Stomach (tissue), 9 donors: Measurements from ENCODE around the gene TPO. TPM values are rescaled to one million over a fixed set of nuclear protein-coding genes. Genes with fewer than 3 reads are reported as not detected.

ENCODE experiments used
- DNase-seq, 2 donors: peaks; one replicate each; pipeline versions ENCODE4 v3.0.0 to v3.0.0-alpha.2; 2013 to 2019
- H3K27ac ChIP-seq, 5 donors: fragments of 200-600 bp in 4 of 5; sonication (generic) in 4 of 5; one replicate each; pipeline ENCODE4 v1.5.1; 2013 to 2019; ENCODE audit warnings: mild to moderate bottlenecking in 1 of 5, moderate library complexity in 1 of 5
- H3K27me3 ChIP-seq, 3 donors: fragments of 200-600 bp; sonication (generic); one replicate each; pipeline ENCODE4 v1.5.1; 2017 to 2019; ENCODE audit warnings: mixed run types in 1 of 3
- H3K36me3 ChIP-seq, 4 donors: fragments of 200-600 bp; sonication (generic); 1 replicate in 3 of 4; 2 replicates in 1 of 4; pipeline ENCODE4 v1.5.1; 2016 to 2019
- H3K4me1 ChIP-seq, 4 donors: fragments of 200-600 bp; sonication (generic); one replicate each; pipeline ENCODE4 v1.5.1; 2016 to 2019
- H3K4me3 ChIP-seq, 4 donors: fragments of 200-600 bp; sonication (generic) in 3 of 4; one replicate each; pipeline ENCODE4 v1.5.1; 2016 to 2019; ENCODE audit warnings: mild to moderate bottlenecking in 1 of 4
- H3K9me3 ChIP-seq, 4 donors: fragments of 200-600 bp; sonication (generic); one replicate each; pipeline ENCODE4 v1.5.1; 2016 to 2019
- EP300 ChIP-seq: sonication (generic); formaldehyde crosslinking; IDR thresholded peaks from one replicate; pipeline ENCODE4 v1.6.1; 2017; ENCODE audit warnings: antibody characterized with exemption
- POLR2A ChIP-seq, 4 donors: fragments of 450-650 bp; IDR thresholded peaks; one replicate each; pipeline ENCODE4 v1.6.1; 2016; ENCODE audit warnings: antibody characterized with exemption in 4 of 4, control low read depth in 2 of 4, mild to moderate bottlenecking in 1 of 4, moderate library complexity in 1 of 4
- POLR2AphosphoS5 ChIP-seq, 3 donors: sonication (generic); formaldehyde crosslinking; IDR thresholded peaks; one replicate each; pipeline ENCODE4 v1.6.1; 2016; ENCODE audit warnings: antibody characterized with exemption in 3 of 3
- WGBS, 5 donors: extraction: QIAGEN DNeasy Blood & Tissue Kit in 3 of 5; methylation state at CpG; one replicate each; pipeline versions ENCODE4 v1.1.5 to v1.1.7; 2013 to 2018; 5-methylcytosine and 5-hydroxymethylcytosine counted together
- intact Hi-C: fragments of 100-400 bp; cut with DNase I; formaldehyde crosslinking; loops from one replicate; pipeline ENCODE4 v1.15.1; 2023; ENCODE audit warnings: low total_unique reads
- polyA plus RNA-seq, 3 donors: library from polyadenylated mRNA; stranded (reverse); fragments of 200-250 nt; gene quantifications; one replicate each; pipeline ENCODE4 v1.2.3, GENCODE V29; 2013
- total RNA-seq, 5 donors: library from RNA; depleted of rRNA; stranded (reverse); fragments of >200 nt; gene quantifications; one replicate each; pipeline versions ENCODE4 v1.1.0 to v1.2.3, GENCODE V29; 2014 to 2016
- TF ChIP-seq, protein P1 (sequence below), 7 experiments: fragments of 450-650 bp in 4 of 7; fragments of 200-600 bp in 3 of 7; sonication (generic) in 3 of 7; IDR thresholded peaks; one replicate each; pipeline ENCODE4 v1.5.1; 2016 to 2019; ENCODE audit warnings: antibody characterized with exemption in 7 of 7, control low read depth in 2 of 7, mild to moderate bottlenecking in 1 of 7
- donor health status: healthy with polysubstance abuse.
- donor health status: Bipolar disorder and iron deficiency.
- donor health status: healthy.

TPO gene
- total and polyA plus RNA-seq, 8 donors = 0.37 to 92.4 (median 4.3) TPM

DNA sequence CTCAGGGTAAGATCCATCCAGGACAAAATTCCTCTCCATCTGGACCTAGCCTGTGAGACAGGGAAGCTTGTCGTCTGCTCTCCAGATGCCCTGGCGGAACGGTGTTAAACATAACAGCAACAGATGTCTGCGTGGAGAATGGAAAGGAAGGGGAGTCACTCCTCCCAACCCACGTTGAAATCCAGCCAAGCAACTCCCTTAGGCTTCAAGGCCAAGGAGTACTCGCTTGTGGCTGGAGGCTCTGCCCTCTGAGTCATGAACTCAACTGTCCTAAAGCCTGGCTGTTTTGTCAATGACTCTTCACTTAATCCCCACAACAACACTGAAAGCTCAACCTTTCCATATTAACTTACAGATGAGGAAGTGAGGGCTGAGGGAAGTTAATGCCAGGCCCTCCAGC, 42.2 kb downstream of the TPO start:
- Histone ChIP-seq H3K27me3 (peaks cover 0 to 10% (median 0%) of the 10 kb centered on the region in 3 donors), H3K9me3 (no peaks in the 10 kb centered on the region), H3K36me3 (no peaks in the 10 kb centered on the region), H3K4me1 (no peaks in the 10 kb centered on the region), H3K4me3 (no peak overlapping the region), H3K27ac (no peak overlapping the region)
- 56 to 65% (median 63%) methylated on average over 6 of the region's 6 CpGs for WGBS, 5 donors
- TF ChIP-seq, protein P1, sequence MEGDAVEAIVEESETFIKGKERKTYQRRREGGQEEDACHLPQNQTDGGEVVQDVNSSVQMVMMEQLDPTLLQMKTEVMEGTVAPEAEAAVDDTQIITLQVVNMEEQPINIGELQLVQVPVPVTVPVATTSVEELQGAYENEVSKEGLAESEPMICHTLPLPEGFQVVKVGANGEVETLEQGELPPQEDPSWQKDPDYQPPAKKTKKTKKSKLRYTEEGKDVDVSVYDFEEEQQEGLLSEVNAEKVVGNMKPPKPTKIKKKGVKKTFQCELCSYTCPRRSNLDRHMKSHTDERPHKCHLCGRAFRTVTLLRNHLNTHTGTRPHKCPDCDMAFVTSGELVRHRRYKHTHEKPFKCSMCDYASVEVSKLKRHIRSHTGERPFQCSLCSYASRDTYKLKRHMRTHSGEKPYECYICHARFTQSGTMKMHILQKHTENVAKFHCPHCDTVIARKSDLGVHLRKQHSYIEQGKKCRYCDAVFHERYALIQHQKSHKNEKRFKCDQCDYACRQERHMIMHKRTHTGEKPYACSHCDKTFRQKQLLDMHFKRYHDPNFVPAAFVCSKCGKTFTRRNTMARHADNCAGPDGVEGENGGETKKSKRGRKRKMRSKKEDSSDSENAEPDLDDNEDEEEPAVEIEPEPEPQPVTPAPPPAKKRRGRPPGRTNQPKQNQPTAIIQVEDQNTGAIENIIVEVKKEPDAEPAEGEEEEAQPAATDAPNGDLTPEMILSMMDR (IDR thresholded peaks at IDR 0.05) = no peak
- no peak for TF ChIP-seq POLR2AphosphoS5 (IDR thresholded peaks at IDR 0.05)
- TF ChIP-seq POLR2A (IDR thresholded peaks at IDR 0.05) = no peak
- no peak for DNase-seq
- intact Hi-C loops = no loop called here

DNA sequence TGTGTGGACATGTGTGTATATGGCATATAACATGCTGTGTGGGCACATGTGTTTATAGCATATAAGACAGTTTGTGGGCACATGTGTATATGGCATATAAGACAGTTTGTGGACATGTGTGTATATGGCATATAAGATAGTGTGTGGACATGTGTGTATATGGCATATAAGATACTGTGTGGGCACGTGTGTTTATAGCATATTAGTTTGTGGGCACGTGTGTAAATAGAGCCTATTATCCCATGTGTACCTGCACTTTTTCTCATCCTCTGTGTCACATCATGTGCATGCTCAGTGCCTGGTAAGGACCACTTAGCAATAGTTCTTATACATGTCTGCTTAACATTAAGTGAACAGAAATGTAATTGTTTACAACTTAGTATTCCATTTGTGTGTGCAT, 45.2 kb downstream of the TPO start:
- TF ChIP-seq POLR2A (IDR thresholded peaks at IDR 0.05) = no peak
- TF ChIP-seq POLR2AphosphoS5 (IDR thresholded peaks at IDR 0.05) = no peak
- no peak for TF ChIP-seq EP300
- TF ChIP-seq, protein P1 (IDR thresholded peaks at IDR 0.05) = no peak
- no peak for DNase-seq
- H3K27me3 ChIP-seq = peaks cover 0 to 12% (median 0%) of the 10 kb centered on the region in 3 donors
- no peaks in the 10 kb centered on the region for H3K9me3 ChIP-seq
- intact Hi-C loops = no loop called here
- no peaks in the 10 kb centered on the region for H3K36me3 ChIP-seq
- H3K4me1 ChIP-seq = no peaks in the 10 kb centered on the region
- H3K27ac ChIP-seq = no peak overlapping the region
- WGBS, 5 donors = 82 to 94% (median 88%) methylated on average over 2 of the region's 2 CpGs
- H3K4me3 ChIP-seq = no peak overlapping the region

DNA sequence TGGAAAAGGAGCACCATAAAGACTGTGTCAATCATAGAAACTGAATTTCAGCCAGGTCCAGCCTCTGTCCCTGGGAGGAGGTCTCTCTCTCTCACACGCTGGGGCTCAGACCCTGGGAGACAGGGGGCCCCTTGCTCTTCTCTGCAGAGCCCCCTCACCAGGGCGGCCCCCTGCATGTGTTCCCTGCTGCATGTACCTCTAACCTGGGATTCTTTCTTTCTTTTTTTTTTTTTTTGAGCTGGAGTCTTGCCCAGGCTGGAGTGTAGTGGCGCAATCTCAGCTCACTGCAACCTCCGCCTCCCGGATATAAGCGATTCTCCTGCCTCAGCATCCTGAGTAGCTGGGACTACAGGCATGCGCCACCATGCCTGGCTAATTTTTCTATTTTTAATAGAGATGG, 46.5 kb downstream of the TPO start:
- intact Hi-C loops = no loop called here
- 30 to 59% (median 40%) methylated on average over 7 of the region's 7 CpGs for WGBS, 5 donors
- no peaks in the 10 kb centered on the region for H3K9me3 ChIP-seq
- no peak for DNase-seq
- no peaks in the 10 kb centered on the region for H3K36me3 ChIP-seq
- no peaks in the 10 kb centered on the region for H3K4me1 ChIP-seq
- no peak overlapping the region for H3K4me3 ChIP-seq
- peaks cover 0 to 9% (median 0%) of the 10 kb centered on the region in 3 donors for H3K27me3 ChIP-seq
- no peak for TF ChIP-seq POLR2A (IDR thresholded peaks at IDR 0.05)
- TF ChIP-seq, protein P1 (IDR thresholded peaks at IDR 0.05) = no peak
- no peak for TF ChIP-seq POLR2AphosphoS5 (IDR thresholded peaks at IDR 0.05)
- TF ChIP-seq EP300 = no peak
- no peak overlapping the region for H3K27ac ChIP-seq

DNA sequence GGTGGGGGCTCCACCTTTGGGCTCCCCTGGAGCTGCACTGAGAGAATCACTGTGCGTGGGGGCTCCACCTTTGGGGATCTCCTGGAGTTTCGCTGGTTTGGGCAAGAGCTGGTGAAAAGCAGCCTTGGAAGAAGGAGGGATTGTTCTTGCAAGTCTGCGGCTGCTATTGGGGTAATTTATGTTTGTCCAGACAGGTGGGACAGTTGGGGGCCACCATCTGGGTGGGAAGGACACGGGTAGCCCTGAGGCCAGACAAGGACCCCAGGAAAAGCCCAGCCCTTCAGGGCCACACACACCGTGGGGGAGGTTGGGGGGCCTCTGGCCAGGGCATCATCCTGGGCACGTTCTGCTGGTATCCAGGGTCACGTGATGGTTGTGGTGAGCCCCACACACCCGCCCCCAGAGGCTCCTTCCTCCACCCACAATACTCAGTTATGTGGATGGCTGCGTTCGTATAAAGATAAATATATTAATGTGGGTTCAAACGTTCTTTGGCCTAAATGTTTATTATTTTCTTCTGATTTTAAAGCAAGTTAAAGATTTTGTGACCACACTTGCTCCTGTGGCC, 47.7 kb downstream of the TPO start:
- TF ChIP-seq POLR2A (IDR thresholded peaks at IDR 0.05) (no peak), EP300 (no peak), POLR2AphosphoS5 (IDR thresholded peaks at IDR 0.05) (no peak)
- TF ChIP-seq, protein P1 (IDR thresholded peaks at IDR 0.05) = no peak
- DNase-seq = no peak
- Histone ChIP-seq H3K36me3 (no peaks in the 10 kb centered on the region), H3K27ac (no peak overlapping the region), H3K9me3 (no peaks in the 10 kb centered on the region), H3K27me3 (peaks cover 0 to 9% (median 0%) of the 10 kb centered on the region in 3 donors), H3K4me1 (no peaks in the 10 kb centered on the region), H3K4me3 (no peak overlapping the region)
- 65 to 76% (median 69%) methylated on average over 10 to 11 of the region's 11 CpGs for WGBS, 5 donors
- intact Hi-C loops = no loop called here
